Activated T-cell treated with anti-CD3 and anti-CD28 coated beads, Interleukin-2, amount 50 U/mL, for 4 hours (primary cell): ENCODE data around the gene NPHS1. TPM values are rescaled to one million over a fixed set of nuclear protein-coding genes. Genes with fewer than 3 reads are reported as not detected.
"Not testable (repeated sequence)": the region's sequence is repeated elsewhere in the genome, so short reads cannot be mapped to it uniquely, and the experiment has no call there.

Source experiments
- ATAC-seq, 2 donors: fragments of 200-7000 bp; cut with Tn5 transposase; one replicate each; pipeline ENCODE4 v1.10.0; 2021
- DNase-seq: peaks from one replicate; pipeline ENCODE4 v3.0.0-alpha.2; 2020
- H3K27me3 Mint-ChIP-seq: one replicate; pipeline ENCODE4 v1.8.0; 2021; ENCODE audit warnings: low read depth, mixed read lengths
- H3K36me3 Mint-ChIP-seq: one replicate; pipeline ENCODE4 v1.8.0; 2022; ENCODE audit warnings: mixed read lengths; ENCODE audit not compliant: insufficient read depth
- H3K4me1 Mint-ChIP-seq: one replicate; pipeline ENCODE4 v1.8.0; 2021; ENCODE audit warnings: low read depth, mixed read lengths
- H3K4me3 Mint-ChIP-seq: one replicate; pipeline ENCODE4 v1.8.0; 2021; ENCODE audit warnings: mild to moderate bottlenecking, moderate library complexity, mixed read lengths
- H3K9me3 Mint-ChIP-seq: one replicate; pipeline ENCODE4 v1.8.0; 2021; ENCODE audit warnings: mixed read lengths
- total RNA-seq, 3 donors: library from RNA; stranded (reverse); gene quantifications; one replicate each; pipeline ENCODE4 v1.2.1, GENCODE V29; 2021

The NPHS1 gene
- total RNA-seq, 3 donors from 2014 or later, result 0.13 to 0.16 TPM; not detected in 1

DNA sequence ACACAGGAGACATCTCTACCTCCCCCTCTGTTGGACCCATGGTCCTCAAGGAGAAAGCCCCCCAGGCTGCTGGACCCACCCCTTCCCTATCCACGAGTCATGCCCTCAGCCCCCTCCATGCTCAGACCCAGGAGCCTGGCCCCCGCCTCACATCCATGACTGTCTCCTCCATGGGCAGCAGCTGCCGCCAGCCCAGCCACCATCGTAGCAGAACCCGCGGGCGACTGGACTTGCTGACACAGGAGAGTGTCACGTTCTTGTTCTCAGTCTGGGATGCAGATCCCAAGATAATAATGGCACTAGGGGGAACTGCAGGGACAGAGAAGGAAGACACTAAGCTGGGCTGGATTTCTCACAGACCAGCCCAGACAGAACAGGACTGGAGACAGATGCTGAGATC lies 3.8 kb downstream of the NPHS1 start:
- ATAC-seq (no peak), DNase-seq (no peak)
- Mint-ChIP-seq H3K27me3 (peaks cover 65% of the 10 kb centered on the region), H3K9me3 (no peaks in the 10 kb centered on the region), H3K36me3 (no peaks in the 10 kb centered on the region), H3K4me3 (no peak overlapping the region), H3K4me1 (peaks cover 21% of the 10 kb centered on the region)

DNA sequence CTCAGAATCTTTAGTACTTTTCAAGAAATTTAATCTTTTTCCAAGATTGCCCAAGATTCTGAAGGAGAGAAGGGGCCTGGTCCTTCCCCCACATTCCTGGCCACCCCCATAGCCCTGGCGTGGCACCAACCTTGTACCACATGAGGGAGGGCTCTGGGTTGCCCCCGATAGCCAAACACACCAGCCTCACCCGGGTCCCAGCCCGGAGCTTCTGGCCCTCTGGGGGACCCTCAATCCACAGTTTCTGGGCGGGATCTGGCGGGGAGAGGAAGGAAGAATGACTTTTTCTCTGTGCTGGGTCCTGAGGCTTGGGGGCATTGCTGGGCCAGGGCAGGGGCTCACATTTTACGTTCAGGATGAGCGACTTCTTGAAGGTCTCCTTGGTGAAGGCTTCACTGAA lies 4.4 kb downstream of the NPHS1 start:
- no peak for ATAC-seq
- peaks cover 69% of the 10 kb centered on the region for H3K27me3 Mint-ChIP-seq
- no peaks in the 10 kb centered on the region for H3K36me3 Mint-ChIP-seq
- no peaks in the 10 kb centered on the region for H3K9me3 Mint-ChIP-seq
- DNase-seq, result no peak
- H3K4me1 Mint-ChIP-seq, result peaks cover 19% of the 10 kb centered on the region
- no peak overlapping the region for H3K4me3 Mint-ChIP-seq

- H3K27me3 Mint-ChIP-seq, result peaks cover 68% of the 10 kb centered on the region
- H3K36me3 Mint-ChIP-seq, result no peaks in the 10 kb centered on the region
- H3K4me3 Mint-ChIP-seq, result peak overlapping the region; percentile 0
- ATAC-seq (peak; percentile 32 to 51), DNase-seq (no peak)
- H3K9me3 Mint-ChIP-seq, result no peaks in the 10 kb centered on the region
- peaks cover 18% of the 10 kb centered on the region for H3K4me1 Mint-ChIP-seq
These were observed 6.2 kb downstream of the NPHS1 start for GRCh38 chr19:35846038-35846668.

DNA sequence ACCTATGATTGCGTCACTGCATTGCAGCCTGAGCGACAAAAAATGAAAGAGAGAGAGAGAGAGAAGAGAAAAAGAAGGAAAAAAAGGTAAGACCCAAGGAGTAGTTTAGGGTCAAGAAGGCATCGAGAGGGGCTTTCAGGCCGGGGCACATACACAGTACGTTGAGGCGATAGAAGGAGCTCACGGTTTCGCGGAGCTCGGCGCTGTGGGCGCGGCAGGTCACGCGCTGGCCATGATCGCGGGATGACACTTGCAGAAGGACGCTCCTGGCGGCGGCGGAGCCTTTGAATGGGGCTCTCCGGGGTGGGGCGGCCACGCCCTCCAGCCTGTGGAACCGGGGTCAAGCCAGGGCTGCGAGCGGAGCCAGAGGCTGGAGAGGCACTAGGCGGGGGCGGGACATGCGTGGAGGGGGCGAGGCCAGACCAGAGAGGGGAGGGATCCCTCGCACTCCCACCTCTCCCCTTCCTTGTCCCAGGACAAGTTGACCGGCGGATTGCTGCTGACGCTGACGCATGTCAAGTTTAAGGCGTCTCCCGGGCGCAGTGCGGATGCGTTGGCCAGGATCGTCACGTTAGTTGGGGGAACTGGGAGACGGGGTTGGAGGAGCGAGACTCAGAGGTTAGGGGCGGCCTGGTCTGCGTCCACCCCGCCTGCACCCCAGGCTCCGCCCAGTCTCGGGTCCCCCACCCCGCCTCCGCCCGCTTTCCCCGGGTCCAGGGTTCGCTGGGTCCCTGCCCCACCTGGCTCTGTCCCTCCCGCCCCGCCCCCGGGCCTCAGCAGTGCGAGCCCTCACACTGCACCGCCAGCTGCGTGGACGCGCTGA lies 6.9 kb downstream of the NPHS1 start:
- DNase-seq, result no peak
- Mint-ChIP-seq H3K27me3 (peaks cover 61% of the 10 kb centered on the region), H3K36me3 (no peaks in the 10 kb centered on the region), H3K4me1 (peaks cover 18% of the 10 kb centered on the region), H3K9me3 (no peaks in the 10 kb centered on the region), H3K4me3 (peak overlapping the region; percentile 46)
- ATAC-seq, result peak; percentile 39 to 48

GRCh38 chr19:35844482-35845214 lies 7.7 kb downstream of the NPHS1 start:
- H3K4me1 Mint-ChIP-seq, result peaks cover 18% of the 10 kb centered on the region
- H3K4me3 Mint-ChIP-seq, result peak overlapping the region; percentile 46
- H3K36me3 Mint-ChIP-seq, result no peaks in the 10 kb centered on the region
- DNase-seq (no peak), ATAC-seq (no peak)
- no peaks in the 10 kb centered on the region for H3K9me3 Mint-ChIP-seq
- peaks cover 61% of the 10 kb centered on the region for H3K27me3 Mint-ChIP-seq

- Mint-ChIP-seq H3K36me3 (no peaks in the 10 kb centered on the region), H3K9me3 (peaks cover 3% of the 10 kb centered on the region), H3K4me1 (peaks cover 18% of the 10 kb centered on the region), H3K27me3 (peaks cover 58% of the 10 kb centered on the region), H3K4me3 (no peak overlapping the region)
- DNase-seq (no peak), ATAC-seq (peak in 1 of 2 donors; percentile 6)
These were observed 8.4 kb downstream of the NPHS1 start for GRCh38 chr19:35843676-35844481.

- H3K36me3 Mint-ChIP-seq, result no peaks in the 10 kb centered on the region
- no peak for DNase-seq
- H3K4me1 Mint-ChIP-seq, result peaks cover 18% of the 10 kb centered on the region
- no peak for ATAC-seq
- H3K27me3 Mint-ChIP-seq, result peaks cover 49% of the 10 kb centered on the region
- H3K4me3 Mint-ChIP-seq, result no peak overlapping the region
- peaks cover 4% of the 10 kb centered on the region for H3K9me3 Mint-ChIP-seq
These were observed 9.5 kb downstream of the NPHS1 start for GRCh38 chr19:35842666-35843272.

DNA sequence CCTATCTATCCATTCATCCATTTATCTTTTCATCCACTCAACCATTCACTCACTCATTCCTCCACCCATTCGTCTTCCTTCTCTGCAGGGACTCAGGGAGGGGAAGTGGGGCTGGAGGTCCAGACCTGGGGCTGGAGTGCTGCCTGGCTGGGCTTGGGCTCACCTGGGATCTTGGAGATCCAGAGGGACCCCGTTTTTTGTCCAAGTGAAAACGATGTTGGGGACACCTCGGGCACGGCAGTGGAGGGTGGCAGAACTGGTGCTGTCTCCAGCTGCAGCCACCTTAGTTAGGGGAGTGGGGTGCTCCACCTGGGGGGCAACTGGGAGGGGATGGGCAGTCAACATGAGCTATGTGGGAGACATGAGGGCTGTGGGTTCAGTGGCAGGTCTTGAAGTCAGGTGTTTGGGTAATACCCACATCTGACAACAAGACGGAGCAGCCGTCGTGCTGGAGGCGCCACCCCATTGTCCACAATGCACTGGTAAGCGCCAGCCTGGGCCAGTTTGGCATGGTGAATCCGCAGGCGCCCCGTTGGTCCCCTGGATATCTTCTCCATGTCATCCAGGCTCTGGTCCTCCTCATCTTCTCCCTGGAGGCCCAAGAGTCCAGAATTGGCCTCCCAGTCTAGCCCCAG lies 10.2 kb downstream of the NPHS1 start:
- Mint-ChIP-seq H3K4me3 (no peak overlapping the region), H3K4me1 (peaks cover 18% of the 10 kb centered on the region), H3K36me3 (no peaks in the 10 kb centered on the region), H3K9me3 (peaks cover 4% of the 10 kb centered on the region), H3K27me3 (peaks cover 52% of the 10 kb centered on the region)
- DNase-seq (no peak), ATAC-seq (no peak)

GRCh38 chr19:35836096-35836495 lies 16.2 kb downstream of the NPHS1 start:
- not testable (repeated sequence) for DNase-seq, H3K4me3 Mint-ChIP-seq

DNA sequence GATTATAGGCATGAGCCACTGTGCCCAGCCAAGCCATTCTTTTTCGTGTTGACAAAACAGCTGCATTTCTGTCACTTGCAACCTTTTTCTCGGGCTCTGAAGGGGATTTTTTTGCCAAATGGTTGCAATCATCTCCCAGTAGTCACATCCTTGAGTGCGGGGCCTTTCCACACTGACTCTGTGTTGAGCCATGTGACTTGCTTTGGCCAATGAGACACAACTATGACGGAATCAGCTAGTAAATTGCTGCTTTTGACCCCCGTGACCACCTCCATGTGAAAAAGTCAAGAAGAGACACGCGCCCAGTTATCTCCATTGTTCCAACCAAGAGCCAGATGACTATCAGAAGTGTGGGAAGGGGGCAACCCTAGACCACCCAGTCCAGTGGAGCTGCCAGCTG lies 18.3 kb downstream of the NPHS1 start:
- DNase-seq, result no peak
- ATAC-seq, result no peak
- Mint-ChIP-seq H3K27me3 (peaks cover 33% of the 10 kb centered on the region), H3K4me3 (no peak overlapping the region), H3K36me3 (no peaks in the 10 kb centered on the region), H3K9me3 (peaks cover 2% of the 10 kb centered on the region), H3K4me1 (no peaks in the 10 kb centered on the region)

More at GRCh38 chr19:35836096-35836495, 16.2 kb downstream of the NPHS1 start:
- H3K27me3 Mint-ChIP-seq, result peaks cover 25% of the 10 kb centered on the region
- not testable (repeated sequence) for H3K36me3 Mint-ChIP-seq, H3K4me1 Mint-ChIP-seq, H3K9me3 Mint-ChIP-seq, ATAC-seq

- ATAC-seq (no peak), DNase-seq (no peak)
- no peaks in the 10 kb centered on the region for H3K9me3 Mint-ChIP-seq
- no peaks in the 10 kb centered on the region for H3K4me1 Mint-ChIP-seq
- H3K27me3 Mint-ChIP-seq, result peaks cover 41% of the 10 kb centered on the region
- H3K36me3 Mint-ChIP-seq, result no peaks in the 10 kb centered on the region
- H3K4me3 Mint-ChIP-seq, result no peak overlapping the region
These were observed 20.2 kb downstream of the NPHS1 start for GRCh38 chr19:35832054-35832453.

- Mint-ChIP-seq H3K4me3 (no peak overlapping the region), H3K27me3 (peaks cover 42% of the 10 kb centered on the region), H3K9me3 (no peaks in the 10 kb centered on the region)
These were observed 21.3 kb downstream of the NPHS1 start for GRCh38 chr19:35830986-35831385.

GRCh38 chr19:35828692-35829301 lies 23.5 kb downstream of the NPHS1 start:
- H3K36me3 Mint-ChIP-seq, result no peaks in the 10 kb centered on the region
- H3K27me3 Mint-ChIP-seq, result peaks cover 39% of the 10 kb centered on the region
- no peaks in the 10 kb centered on the region for H3K4me1 Mint-ChIP-seq
- ATAC-seq (peak in 1 of 2 donors; percentile 62), DNase-seq (peak; percentile 44)
- H3K4me3 Mint-ChIP-seq, result no peak overlapping the region
- H3K9me3 Mint-ChIP-seq, result no peaks in the 10 kb centered on the region

More at GRCh38 chr19:35830986-35831385, 21.3 kb downstream of the NPHS1 start:
- H3K36me3 Mint-ChIP-seq, result no peaks in the 10 kb centered on the region
- no peak for DNase-seq
- ATAC-seq, result no peak
- H3K4me1 Mint-ChIP-seq, result no peaks in the 10 kb centered on the region
